H1 (cell line): ENCODE results near the gene LURAP1L. TPM values are rescaled to one million over a fixed set of nuclear protein-coding genes. Genes with fewer than 3 reads are reported as not detected.

Source experiments
- BACH1 ChIP-seq: IDR thresholded peaks from 2 replicates; pipeline ENCODE4 v1.6.1; 2012; ENCODE audit warnings: low read length, improper control_type of control experiment
- BRCA1 ChIP-seq: IDR thresholded peaks from 2 replicates; pipeline ENCODE4 v1.6.1; 2012; ENCODE audit warnings: low read depth, low read length, improper control_type of control experiment
- FOSL1 ChIP-seq: IDR thresholded peaks from 2 replicates; pipeline ENCODE4 v1.6.1; 2011; ENCODE audit warnings: mild to moderate bottlenecking, low read depth, low read length, moderate library complexity; ENCODE audit not compliant: insufficient read depth
- POLR2A ChIP-seq, 2 experiments: IDR thresholded peaks; 1 replicate in 1 of 2; 2 replicates in 1 of 2; pipeline ENCODE4 v1.6.1; 2011; ENCODE audit warnings: low read depth in 2 of 2, low read length in 2 of 2, mild to moderate bottlenecking in 2 of 2; ENCODE audit errors: control extremely low read depth in 1 of 2
- POLR2AphosphoS5 ChIP-seq: IDR thresholded peaks from 2 replicates; pipeline ENCODE4 v1.6.1; 2011; ENCODE audit warnings: low read depth, low read length
- RAD21 ChIP-seq, 2 experiments: IDR thresholded peaks in 1 of 2; conservative IDR thresholded peaks in 1 of 2; 2 replicates each; pipeline ENCODE4 v1.6.1; 2011; ENCODE audit warnings: low read depth in 2 of 2, low read length in 2 of 2, improper control_type of control experiment in 1 of 2, inconsistent platforms in 1 of 2, mild to moderate bottlenecking in 1 of 2, moderate library complexity in 1 of 2
- RXRA ChIP-seq: IDR thresholded peaks from 2 replicates; pipeline ENCODE4 v1.6.1; 2011; ENCODE audit warnings: low read depth, mild to moderate bottlenecking, low read length, moderate library complexity; ENCODE audit not compliant: insufficient read depth
- SIN3A ChIP-seq, 2 experiments: IDR thresholded peaks in 1 of 2; conservative IDR thresholded peaks in 1 of 2; 2 replicates each; pipeline ENCODE4 v1.6.1; 2011 to 2012; ENCODE audit warnings: low read length in 2 of 2, improper control_type of control experiment in 1 of 2, low read depth in 1 of 2, mild to moderate bottlenecking in 1 of 2
- TAF1 ChIP-seq: IDR thresholded peaks from 2 replicates; pipeline ENCODE4 v1.6.1; 2011; ENCODE audit warnings: mild to moderate bottlenecking, low read depth, low read length
- TBP ChIP-seq: IDR thresholded peaks from 2 replicates; pipeline ENCODE4 v1.6.1; 2011; ENCODE audit warnings: low read depth, low read length, improper control_type of control experiment
- ZNF274 ChIP-seq: IDR thresholded peaks from 2 replicates; pipeline ENCODE4 v1.7.0; 2012; ENCODE audit warnings: low read length, borderline replicate concordance; ENCODE audit errors: extremely low read depth
- polyA plus RNA-seq, 7 experiments: library from polyadenylated mRNA; depleted of rRNA in 3 of 7; stranded (reverse) in 5 of 7; unstranded in 2 of 7; fragments of >200 nt in 5 of 7; fragments of 200-250 nt in 2 of 7; gene quantifications; 1 replicate in 5 of 7; 2 replicates in 1 of 7; 4 replicates in 1 of 7; pipeline versions ENCODE4 v1.2.1 to v1.2.3, GENCODE V29; 2011 to 2013; ENCODE audit warnings: missing spikeins in 2 of 7, mixed read lengths in 2 of 7
- total RNA-seq: library from RNA; stranded (reverse); fragmentation: NEBNext Ultra II Directional; extraction: Animal tissue kit (Norgen Biotek cat#: 25700); gene quantifications from 2 replicates; pipeline ENCODE4 v1.2.1, GENCODE V29; 2021
- TF ChIP-seq, protein P1 (sequence below): fragments of 300-600 bp; sonication (generic); IDR thresholded peaks from 2 replicates; pipeline ENCODE4 v1.7.1; 2012; ENCODE audit warnings: low read length, moderate library complexity, mild to moderate bottlenecking, inconsistent platforms; ENCODE audit not compliant: insufficient replicate concordance

LURAP1L gene
- total and polyA plus RNA-seq, 2 of the 8 experiments (the other 6 are each of a cell fraction or from before 2014, with no cell fraction given), result 0.63 to 1.2 TPM

DNA sequence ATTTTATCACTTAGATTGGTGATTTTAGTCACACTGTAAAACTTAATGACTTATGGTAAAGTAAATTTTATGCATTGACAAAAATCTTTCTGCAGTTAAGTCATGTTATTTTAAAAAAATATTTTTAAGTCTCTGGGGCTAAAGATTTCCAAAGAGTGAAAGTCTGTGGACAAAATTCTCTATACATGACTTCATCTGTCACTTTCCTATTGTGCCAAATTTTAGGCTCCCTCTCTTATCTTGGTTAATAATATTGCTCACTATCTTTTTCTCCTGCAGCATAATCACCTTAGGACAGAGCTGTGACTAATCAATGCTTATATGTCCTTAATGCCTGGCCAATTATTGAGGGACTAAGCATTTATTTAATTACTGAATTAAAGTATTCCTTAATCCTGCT is 15.2 kb downstream of the LURAP1L start (continued):
- TF ChIP-seq, protein P1, sequence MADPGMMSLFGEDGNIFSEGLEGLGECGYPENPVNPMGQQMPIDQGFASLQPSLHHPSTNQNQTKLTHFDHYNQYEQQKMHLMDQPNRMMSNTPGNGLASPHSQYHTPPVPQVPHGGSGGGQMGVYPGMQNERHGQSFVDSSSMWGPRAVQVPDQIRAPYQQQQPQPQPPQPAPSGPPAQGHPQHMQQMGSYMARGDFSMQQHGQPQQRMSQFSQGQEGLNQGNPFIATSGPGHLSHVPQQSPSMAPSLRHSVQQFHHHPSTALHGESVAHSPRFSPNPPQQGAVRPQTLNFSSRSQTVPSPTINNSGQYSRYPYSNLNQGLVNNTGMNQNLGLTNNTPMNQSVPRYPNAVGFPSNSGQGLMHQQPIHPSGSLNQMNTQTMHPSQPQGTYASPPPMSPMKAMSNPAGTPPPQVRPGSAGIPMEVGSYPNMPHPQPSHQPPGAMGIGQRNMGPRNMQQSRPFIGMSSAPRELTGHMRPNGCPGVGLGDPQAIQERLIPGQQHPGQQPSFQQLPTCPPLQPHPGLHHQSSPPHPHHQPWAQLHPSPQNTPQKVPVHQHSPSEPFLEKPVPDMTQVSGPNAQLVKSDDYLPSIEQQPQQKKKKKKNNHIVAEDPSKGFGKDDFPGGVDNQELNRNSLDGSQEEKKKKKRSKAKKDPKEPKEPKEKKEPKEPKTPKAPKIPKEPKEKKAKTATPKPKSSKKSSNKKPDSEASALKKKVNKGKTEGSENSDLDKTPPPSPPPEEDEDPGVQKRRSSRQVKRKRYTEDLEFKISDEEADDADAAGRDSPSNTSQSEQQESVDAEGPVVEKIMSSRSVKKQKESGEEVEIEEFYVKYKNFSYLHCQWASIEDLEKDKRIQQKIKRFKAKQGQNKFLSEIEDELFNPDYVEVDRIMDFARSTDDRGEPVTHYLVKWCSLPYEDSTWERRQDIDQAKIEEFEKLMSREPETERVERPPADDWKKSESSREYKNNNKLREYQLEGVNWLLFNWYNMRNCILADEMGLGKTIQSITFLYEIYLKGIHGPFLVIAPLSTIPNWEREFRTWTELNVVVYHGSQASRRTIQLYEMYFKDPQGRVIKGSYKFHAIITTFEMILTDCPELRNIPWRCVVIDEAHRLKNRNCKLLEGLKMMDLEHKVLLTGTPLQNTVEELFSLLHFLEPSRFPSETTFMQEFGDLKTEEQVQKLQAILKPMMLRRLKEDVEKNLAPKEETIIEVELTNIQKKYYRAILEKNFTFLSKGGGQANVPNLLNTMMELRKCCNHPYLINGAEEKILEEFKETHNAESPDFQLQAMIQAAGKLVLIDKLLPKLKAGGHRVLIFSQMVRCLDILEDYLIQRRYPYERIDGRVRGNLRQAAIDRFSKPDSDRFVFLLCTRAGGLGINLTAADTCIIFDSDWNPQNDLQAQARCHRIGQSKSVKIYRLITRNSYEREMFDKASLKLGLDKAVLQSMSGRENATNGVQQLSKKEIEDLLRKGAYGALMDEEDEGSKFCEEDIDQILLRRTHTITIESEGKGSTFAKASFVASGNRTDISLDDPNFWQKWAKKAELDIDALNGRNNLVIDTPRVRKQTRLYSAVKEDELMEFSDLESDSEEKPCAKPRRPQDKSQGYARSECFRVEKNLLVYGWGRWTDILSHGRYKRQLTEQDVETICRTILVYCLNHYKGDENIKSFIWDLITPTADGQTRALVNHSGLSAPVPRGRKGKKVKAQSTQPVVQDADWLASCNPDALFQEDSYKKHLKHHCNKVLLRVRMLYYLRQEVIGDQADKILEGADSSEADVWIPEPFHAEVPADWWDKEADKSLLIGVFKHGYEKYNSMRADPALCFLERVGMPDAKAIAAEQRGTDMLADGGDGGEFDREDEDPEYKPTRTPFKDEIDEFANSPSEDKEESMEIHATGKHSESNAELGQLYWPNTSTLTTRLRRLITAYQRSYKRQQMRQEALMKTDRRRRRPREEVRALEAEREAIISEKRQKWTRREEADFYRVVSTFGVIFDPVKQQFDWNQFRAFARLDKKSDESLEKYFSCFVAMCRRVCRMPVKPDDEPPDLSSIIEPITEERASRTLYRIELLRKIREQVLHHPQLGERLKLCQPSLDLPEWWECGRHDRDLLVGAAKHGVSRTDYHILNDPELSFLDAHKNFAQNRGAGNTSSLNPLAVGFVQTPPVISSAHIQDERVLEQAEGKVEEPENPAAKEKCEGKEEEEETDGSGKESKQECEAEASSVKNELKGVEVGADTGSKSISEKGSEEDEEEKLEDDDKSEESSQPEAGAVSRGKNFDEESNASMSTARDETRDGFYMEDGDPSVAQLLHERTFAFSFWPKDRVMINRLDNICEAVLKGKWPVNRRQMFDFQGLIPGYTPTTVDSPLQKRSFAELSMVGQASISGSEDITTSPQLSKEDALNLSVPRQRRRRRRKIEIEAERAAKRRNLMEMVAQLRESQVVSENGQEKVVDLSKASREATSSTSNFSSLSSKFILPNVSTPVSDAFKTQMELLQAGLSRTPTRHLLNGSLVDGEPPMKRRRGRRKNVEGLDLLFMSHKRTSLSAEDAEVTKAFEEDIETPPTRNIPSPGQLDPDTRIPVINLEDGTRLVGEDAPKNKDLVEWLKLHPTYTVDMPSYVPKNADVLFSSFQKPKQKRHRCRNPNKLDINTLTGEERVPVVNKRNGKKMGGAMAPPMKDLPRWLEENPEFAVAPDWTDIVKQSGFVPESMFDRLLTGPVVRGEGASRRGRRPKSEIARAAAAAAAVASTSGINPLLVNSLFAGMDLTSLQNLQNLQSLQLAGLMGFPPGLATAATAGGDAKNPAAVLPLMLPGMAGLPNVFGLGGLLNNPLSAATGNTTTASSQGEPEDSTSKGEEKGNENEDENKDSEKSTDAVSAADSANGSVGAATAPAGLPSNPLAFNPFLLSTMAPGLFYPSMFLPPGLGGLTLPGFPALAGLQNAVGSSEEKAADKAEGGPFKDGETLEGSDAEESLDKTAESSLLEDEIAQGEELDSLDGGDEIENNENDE, result no peak
- TF ChIP-seq RAD21 (IDR thresholded peaks at IDR 0.05 in 1 of 2, conservative IDR thresholded peaks at IDR 0.05 in 1 of 2; ENCODE audit: low read depth in 2 of 2, low read length in 2 of 2) (no peak), FOSL1 (no peak), TAF1 (no peak), ZNF274 (no peak), POLR2A (IDR thresholded peaks at IDR 0.05; ENCODE audit: control extremely low read depth in 1 of 2, low read depth in 2 of 2, low read length in 2 of 2) (no peak), RXRA (no peak), BRCA1 (no peak), BACH1 (no peak), SIN3A (conservative IDR thresholded peaks at IDR 0.05 in 1 of 2, IDR thresholded peaks at IDR 0.05 in 1 of 2; ENCODE audit: low read depth in 1 of 2, low read length in 2 of 2) (no peak), POLR2AphosphoS5 (no peak), TBP (no peak)
